ENCODE measurements around the gene CHST1.

CHST1 gene

DNA sequence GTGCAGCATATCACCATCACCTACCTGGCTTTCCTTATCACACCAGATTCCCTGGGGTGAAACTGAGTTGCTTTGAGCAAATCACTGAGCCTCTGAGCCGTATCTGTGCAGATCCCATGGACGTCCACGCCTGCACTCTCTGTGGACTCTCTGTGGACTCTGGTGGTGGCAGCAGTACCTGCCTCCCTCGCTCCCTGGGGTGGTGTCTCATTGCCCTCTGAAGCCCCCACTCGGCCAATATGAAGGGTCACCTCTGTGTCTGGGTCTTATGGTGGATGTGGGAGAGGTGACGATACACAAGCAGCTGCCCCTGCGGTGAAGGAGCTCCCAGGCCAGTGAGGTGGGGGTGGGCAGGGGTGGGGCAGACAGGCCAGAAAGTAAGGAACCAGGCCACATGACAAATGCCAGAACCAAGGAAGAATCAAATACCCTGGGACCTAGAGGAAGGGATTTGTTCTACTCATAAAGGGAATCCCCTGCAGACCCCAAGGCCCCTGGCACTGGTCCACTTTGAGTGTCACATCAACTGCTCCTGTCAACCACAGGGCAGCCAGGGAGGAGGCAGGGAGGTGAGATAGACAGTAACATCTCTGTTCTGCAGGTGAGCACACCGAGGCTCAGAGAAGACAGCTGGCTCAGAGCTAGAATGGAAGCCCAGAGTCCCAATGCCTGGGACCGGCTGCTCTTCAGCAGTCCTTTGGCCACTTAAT is 9.2 kb upstream of the CHST1 start:
- no peak for DNase-seq (ENCODE audit: low read depth)

DNA sequence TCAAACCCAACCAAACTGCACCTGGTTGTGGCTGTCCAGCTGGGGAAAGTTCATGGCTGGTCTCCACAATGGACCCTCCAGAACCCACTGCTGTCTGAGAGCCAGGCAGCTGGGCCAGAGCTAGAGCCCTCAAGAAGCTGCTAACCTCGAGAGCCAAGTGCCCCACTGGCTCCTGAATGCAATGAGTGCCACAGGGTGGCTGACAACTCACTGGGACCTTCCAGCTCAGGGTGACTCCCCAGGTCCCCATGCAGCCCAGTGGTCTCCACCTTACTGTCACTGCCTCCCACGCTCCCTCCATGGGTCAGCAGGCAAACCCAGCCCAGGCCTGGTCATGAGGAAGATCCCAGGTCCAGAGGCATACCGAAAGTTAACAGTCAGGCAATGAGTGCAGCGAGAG is 8.0 kb upstream of the CHST1 start:
- DNase-seq (ENCODE audit: low read depth): no peak

DNA sequence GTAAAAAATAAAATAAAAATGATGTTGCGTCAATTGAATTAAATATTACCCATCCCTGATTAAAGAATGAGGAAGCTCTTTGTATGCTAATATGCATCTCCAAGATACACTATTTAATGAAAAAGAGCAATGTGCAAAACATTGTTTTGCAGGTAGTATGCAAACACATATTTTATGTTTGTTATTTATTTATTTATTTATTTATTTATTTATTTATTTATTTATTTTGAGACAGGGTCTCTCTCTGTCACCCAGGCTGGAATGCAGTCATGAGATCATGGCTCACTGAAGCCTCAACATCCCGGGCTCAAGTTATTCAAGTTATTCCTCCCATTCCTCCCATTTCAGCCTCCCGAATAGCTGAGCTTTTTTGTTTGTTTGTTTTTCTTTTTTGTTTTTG is 7.2 kb upstream of the CHST1 start:
- no peak for DNase-seq (ENCODE audit: low read depth)

DNA sequence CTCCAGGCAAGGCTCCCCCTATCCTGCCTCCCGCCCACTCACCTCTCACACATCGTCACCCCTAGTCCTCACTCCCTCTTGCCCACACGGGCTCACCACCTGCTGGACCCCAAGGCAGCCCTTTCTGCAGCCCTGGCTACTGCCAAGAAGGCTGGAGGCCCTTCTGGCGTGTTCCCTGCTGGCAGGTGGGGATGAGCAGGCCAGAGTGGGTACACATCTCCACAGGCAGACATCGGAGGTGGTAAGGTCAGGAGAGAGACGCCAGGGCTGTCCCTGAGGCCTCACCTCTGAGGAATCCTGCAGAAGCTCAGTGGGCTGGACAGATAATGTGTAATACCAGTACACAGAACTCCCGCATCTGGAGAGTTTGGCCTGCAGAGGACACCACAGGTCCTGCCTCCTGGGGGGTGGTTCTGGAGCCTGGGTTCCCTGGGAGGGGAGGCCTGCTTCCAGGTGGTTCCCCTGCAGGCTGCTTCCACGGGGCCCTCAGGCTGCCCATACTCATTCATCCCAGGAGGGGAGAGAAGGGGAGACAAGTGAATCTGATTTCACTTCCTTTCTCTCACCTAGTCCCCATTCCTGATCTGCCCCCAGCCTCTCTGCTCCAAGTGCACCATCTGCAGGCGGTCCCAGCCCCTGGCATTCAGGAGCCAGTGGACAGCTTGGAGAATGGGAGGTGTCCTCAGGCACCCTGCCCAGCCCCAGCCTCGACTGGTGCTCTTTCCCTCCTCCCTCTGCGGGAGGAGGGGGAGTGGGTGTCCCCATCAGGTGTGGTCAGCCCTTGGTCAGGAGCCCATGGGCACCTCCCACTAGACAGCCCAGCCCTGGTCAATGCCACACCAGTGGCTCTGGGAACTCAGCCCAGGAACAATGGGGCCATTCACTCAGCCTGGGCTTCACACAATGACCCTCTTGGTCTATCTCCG is 6.1 kb upstream of the CHST1 start:
- no peak for DNase-seq (ENCODE audit: low read depth)

DNA sequence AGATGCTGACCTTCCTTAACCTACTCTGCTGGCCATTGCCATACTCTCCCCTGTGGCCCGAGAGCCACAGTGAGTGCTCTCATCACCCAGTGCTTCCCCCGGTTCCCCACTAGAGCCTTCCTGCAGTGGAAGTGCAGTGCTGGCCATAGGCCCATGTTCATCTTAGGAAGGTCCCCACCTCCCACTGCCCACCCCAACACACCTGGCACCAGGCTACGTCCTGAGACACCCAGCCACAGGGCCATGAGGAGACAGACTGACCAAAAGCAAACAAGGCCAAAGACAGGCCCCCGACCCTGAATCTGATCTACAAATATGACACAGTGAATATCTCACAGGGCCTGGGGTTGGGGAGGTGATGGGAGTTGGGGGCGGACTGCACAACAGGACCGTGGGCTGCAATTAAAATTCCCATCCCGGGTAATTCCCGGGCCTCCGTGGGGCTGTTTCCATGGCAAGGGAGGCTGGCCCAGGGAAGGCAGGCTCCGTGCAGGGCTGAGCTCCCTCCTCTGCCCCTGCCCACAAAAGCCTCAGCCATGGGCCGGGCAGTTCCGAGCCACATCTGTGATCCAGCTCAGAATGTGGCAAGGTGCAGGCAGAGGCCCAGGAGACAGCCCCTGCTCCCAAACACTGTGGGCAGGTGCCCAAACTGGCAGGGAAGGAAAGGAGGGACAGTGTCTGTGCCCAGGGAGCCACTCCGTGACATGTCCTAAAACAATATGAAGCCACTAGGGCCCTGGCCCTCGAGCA is 5.1 kb upstream of the CHST1 start:
- no peak for DNase-seq (ENCODE audit: low read depth)

DNA sequence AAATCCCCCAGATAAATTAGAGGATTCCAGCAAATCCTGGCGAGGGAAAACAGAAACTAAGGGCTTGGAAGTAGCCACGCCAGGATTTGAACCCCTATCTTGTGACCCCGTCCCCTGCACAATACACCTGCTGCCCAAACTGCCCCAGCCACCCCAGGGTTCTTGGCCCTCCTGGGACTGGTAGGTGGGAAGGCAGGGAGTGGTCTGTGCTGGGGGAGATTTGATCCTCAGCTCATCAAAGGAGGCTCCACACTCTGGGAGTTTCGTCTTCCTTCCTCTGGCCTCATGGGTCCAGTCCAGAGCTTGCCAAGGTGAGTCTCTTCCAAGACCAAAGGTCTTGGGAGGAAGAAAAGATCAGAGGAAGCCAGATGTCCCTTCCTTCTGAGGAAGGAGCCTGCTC is 4.5 kb upstream of the CHST1 start:
- no peak for DNase-seq (ENCODE audit: low read depth)

DNA sequence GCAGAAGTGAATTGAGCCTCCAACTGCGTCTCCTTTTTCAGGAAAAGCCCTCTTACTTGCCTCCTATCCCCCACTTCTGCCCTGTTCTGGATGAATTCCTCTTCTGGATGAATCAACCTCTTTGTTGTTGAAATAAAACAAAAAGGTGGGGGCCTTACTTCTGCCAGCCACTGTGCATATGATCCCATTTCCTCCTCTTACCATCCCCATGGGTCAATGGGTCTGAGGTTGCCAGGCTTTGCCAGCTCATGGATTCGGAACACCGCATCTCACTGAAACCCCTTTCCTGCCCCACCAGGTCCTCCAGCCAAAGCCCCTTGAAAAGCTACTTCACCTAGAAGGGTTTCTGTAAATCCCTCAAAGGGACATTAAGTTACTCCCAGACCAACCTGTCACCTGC is 3.7 kb upstream of the CHST1 start:
- no peak for DNase-seq (ENCODE audit: low read depth)

DNA sequence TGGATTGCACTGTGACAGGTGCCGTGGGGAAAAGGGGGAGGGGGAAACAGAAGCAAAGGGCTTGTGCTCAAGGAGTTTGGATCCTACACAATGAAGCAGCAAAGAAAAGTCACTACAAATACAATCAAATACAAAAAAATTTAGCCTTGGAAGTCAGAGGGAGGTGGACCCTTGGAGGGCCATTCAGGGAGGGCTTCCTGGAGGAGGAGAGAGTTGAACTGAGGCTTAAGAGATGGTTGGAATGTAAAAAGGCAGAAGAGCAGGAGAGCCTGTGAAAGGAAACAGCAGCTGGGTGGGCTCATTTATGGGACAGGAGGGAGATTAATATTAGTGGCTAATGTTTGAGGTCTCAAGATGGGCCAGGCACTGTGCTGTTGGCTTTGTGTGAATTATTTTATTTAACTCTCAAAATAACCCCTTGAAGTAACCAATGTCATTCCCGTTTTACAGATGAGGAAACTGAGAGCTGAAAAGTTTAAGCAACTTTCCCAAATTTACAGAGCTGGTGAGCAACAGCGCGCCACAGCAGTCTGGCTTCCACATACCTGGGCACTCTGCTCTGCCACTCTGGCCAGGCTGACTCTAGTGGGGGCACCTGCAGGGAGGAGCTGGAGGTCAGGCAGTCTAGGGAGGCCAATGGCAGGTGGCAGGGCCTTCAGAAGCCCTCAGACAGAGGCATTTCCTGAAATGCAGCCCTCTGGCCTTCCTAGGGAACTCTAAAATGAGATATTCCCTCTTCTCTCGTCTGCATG is 2.7 kb upstream of the CHST1 start:
- no peak for DNase-seq (ENCODE audit: low read depth)

DNA sequence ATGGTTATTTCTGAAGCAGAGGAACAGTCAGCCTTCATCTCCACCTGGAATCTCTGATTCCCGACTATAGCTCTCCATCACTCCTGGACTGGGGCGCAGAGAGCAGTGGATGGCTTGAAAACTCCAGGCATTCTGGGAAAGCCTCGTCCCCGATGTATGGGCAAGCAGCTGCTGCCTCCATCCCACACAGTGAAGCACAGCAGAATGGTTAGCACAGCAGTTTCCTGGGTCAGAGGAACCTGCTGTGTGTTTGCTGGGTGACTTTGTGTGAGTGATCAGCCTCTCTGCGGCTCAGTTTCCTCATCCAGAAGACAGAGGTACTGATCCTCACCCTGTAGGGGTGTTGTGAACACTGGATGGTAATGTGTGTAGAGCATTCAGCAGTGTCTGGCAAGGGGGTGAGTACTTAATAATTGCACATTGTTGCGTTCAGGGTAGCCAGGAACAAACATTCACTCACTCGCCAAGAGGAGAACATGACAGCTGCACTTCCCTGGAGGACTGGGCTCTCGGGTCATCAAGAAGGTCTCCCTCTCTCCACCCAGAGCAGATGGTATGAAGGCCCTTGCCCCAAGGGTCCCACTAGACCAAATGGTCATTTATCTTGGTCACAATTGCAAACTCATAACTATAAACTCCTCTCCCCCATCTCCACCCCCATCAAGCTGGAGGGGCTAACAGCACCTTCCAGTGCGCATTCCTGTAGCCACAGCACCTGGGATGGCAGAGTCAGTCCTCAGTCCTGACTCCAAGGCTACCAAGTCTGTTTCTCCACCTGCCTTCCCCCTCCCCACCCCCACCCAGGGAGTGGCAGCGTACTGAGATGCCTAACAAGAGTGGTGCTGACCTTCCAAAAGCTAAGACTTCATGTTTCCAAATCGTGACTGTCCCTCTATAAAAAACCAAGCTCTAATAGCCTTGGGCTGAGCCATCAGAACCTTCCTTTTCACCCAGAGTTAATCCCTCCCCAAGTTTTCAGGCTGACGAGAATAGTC is 1.5 kb upstream of the CHST1 start:
- no peak for DNase-seq (ENCODE audit: low read depth)

DNA sequence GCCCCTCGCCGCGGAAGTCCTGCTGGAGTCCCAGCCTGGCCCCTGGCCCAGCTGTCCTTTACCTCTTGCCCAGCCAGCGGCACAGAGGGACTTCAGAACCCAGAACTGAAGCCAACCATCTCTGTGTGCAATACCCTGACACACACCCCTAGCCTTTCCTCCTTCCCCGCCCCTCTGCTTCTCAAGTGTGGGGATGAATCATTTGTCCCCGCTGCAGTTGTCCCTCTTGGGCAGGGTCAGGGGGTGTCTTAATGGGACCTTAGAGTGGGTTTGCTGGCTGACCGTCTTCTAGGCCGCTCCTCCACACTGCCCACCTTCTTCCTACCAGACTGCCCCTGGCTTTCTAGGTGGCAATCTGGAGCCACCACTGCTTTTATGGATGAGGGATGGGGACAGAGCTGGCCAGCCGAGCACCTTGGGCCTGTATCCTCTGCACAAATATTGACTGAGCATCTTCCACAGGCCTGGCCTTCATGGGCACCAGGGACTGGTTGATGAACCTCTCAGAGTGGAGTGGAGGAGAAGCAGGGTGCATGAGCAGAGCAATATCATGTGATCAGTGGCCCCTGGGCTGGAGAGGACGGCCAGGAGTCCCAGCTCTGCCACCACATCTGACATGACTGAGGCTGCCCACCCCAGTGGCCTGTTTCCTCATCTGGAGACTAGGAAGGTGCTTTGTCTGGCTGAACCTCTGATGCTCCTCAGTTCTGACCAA is 668 bp upstream of the CHST1 start:
- no peak for DNase-seq (ENCODE audit: low read depth)

DNA sequence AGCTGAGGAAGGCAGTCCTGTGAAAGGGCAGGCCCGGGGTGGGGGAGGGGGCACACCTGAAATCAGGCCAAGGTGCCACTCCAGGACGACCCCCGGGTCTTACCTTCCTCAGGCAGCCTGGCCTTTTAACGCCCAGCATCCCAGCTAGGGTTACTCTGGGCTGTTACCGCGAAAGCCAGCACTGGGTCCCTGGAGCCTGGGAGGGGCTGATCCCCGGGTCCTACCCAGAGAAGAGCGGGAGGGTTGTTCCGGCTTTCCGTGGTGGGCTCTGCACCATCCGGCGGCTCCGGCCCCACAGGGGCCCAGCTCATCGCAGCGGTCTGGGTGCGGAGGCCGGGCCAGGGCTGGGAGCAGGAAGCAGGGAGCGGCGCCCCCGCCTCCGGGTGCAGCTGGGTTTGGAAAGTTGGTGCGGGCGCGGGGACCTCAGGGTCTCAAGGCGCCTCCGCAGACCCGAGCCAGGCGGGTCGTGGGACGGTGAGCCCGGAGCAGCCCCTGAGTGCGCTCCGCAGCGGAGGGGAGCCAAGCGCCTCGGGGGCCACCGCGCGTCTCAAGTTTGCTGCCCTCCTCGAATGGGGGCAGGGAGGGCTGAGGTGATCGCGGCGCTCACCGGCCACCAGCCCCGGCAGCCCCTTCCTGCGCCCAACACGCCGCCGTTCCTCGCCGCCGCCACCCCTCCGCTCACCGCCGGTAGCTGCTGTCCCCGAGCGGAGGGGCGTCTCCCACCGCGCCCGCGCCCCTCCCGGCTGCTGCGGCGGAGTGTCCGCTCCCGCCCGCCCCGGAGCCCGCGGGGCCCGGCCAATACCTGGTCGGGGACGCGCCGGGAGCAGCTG is 831 bp downstream of the CHST1 start:
- DNase-seq (ENCODE audit: low read depth): no peak

DNA sequence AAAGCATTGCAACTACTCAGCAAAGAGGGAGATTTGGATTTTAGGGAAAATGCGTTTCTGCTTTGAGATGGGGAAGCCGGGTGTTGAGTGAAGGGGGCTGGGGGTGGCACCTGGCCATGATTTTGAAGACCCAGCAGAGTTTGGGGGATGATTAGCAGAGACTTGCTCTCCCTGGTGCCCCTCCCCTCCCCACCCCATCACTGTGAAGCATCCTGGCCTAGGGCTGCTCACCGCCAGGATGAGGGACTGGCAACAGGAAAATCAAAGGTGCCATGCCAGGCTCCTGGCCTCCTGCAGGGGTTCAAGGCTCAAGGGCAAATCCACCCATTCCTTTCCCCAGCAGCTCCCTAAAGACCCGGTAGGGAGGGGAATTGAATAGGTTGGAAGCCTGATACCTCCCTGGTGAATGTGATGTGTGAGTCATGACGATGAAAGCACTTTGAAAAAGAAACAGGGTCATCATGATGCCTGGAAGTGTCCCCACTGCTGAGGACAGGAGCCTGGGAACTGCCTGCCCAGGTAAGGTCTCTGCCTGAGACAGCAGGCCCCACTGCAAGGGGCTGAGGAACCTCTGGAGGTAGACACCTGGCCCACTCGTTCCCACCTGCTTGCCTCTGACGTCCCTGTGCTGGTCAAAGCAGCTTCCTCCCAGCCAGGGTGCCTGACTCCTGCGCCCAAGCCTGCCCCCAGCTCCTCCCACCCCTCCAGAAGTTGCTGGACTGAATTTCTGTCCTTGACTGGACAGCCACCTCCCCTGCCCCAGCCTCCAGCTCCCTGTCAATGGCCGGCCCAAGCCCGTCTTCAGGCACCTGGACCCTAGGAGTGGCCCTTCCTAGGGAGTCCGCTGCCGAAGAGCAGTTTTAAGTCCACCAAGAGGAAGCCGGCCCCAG is 1.7 kb downstream of the CHST1 start:
- no peak for DNase-seq (ENCODE audit: low read depth)

DNA sequence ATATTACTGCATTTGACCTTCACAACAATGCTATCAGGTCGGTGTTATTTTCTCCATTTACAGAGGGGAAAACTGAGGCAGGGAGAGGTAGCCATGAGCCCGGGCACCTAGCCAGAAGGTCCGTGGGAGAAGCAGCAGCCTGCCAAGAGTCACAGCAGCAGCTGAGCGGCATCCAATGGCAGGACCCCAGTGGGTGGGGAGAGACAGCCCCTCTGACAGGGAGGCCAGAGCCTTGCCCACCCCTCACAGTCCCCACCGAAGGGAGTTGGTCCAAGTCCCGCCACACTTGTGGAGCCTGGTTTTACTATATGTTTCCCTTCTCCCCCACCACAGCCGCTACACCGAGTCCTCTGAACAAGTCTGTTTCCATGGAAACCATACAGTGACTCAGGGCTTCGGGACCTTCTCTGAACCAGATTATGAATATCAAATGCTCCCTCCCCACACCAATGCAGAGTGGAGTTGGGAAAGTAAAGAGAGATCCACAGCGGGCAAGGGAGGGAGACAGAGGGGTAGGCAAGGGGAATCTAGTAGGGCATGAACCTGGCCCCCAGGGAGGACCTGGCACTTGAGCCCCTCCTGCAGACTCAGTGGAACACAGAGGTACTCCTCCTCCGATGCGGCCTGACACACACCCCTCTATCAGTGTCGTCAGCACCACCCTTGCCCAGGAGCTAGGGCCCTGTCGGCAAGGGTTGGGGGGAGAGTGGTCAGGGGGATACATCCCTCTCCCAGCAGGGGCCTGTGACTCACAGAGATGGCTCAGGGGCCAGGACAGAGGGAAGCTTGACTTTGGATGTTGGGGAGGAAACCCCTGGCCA is 2.5 kb downstream of the CHST1 start:
- peak; percentile 92 for DNase-seq (ENCODE audit: low read depth)

DNA sequence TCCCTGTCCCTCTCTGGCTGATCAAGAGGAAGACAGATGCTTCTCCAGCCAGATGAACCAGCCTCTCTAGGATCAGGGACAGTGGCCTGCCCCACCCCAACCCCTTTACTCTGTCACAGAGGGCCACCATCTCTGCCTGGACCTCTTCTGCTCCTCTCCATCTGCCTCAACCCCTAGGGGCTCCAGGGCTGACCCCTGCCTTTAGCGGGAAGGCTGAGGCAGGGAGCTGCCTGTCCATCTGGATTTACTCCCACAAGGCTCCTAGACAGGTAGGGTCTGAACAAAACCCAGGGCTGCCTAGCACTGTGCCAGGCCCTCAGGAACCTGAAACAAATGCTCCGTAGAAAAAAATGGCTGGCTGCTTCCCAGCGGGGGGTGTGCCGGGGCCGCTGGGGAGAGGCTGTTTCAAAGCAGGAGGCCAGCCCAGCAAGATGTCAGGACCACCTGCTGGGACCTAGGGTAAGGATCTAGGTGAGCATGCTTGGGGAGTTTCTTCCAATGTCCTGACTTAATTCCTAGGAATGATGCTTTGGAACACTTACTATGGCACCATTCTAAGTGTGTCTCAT is 3.2 kb downstream of the CHST1 start:
- DNase-seq (ENCODE audit: low read depth): no peak

DNA sequence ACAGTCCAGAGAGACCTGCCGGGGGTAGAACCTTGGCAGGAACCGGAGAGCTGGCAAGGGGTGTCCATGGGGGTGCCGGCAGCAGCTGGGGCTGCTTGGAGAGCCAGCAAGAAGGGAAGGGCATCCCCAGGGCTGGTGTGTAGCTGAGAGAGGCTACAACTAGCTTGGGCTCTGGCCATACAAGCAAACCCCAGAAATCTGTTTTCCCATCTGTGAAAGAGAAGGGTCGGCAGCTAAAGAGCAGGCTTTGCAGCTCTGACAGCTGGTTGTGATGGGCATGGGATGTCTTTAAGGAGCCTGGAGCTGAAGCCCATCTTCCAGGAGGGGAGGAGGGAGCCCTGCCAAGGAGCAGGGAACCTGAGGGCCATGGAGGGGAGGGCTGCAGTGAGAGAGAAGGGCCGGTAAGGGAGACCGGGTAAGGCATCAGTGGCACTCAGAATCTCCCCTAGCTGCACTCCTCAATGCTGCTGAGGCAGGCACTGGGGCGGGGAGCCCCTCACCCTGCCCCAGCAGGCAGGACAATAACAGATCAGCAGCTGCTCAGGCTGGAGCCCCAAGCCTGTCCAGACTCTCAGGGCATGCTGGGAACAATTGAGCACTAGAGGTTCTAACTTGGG is 3.9 kb downstream of the CHST1 start:
- DNase-seq (ENCODE audit: low read depth): no peak

DNA sequence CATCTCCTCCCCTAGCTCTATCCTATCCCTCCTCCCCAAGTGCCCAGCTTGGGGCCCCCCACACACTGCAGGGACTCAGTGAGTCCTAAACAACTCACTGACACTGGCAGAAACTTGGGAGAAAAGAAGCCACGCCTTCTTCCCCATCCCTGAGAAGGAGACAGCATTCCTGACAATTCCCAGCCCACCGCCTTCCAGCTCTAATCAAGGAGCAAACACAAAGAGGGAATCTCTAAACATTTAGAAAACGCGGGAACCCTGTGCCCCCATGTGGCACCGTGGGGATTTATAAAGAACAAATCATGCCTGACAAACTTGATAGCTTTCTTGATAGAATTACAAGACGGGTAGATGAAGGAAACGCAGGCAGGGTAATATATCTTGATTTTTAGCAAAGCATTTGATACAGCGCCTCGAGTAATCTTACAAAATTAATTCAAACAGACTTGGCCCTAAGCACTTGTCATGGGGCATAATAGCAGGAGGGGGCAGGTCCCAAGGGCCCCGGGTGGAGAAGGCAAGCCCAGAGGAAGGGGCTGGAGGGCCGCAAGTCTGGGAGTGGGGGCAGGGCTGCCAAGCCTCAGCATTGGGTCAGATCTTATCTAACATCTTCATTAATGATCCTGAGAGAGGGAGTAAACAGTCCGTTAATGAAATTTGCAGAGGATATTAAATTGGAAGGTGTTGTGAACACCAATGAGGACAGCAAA is 4.5 kb downstream of the CHST1 start:
- DNase-seq (ENCODE audit: low read depth): no peak
